ENCODE data around the gene RBM47.
A peak's percentile ranks its signal among the peaks of the same experiment; 100 is the strongest.

The RBM47 gene

GRCh38 chr4:40622913-40623312 is 6.8 kb downstream of the RBM47 start:
- Histone ChIP-seq H3K9ac (no peak overlapping the region; the same call in 1 of the 2 replicates), H3K27ac (peak overlapping the region; percentile 89; the same call in 1 of the 2 replicates), H3K36me3 (ENCODE audit: insufficient read depth) (no peaks in the 10 kb centered on the region), H3K4me1 (ENCODE audit: low read depth, poor library complexity, severe bottlenecking) (peaks cover 70% of the 10 kb centered on the region), H3K79me2 (ENCODE audit: insufficient read depth, low read depth) (peaks cover 68% of the 10 kb centered on the region), H3K27me3 (ENCODE audit: insufficient read depth, low read depth) (no peaks in the 10 kb centered on the region), H3K4me2 (peak overlapping the region; percentile 87), H3K4me3 (IDR thresholded peaks at IDR 0.05; ENCODE audit: insufficient read depth, low read depth, low read length) (no peak overlapping the region), H2AFZ (ENCODE audit: low read depth) (no peak overlapping the region), H4K20me1 (ENCODE audit: insufficient read depth) (no peaks in the 10 kb centered on the region)
- TF ChIP-seq, protein P1, sequence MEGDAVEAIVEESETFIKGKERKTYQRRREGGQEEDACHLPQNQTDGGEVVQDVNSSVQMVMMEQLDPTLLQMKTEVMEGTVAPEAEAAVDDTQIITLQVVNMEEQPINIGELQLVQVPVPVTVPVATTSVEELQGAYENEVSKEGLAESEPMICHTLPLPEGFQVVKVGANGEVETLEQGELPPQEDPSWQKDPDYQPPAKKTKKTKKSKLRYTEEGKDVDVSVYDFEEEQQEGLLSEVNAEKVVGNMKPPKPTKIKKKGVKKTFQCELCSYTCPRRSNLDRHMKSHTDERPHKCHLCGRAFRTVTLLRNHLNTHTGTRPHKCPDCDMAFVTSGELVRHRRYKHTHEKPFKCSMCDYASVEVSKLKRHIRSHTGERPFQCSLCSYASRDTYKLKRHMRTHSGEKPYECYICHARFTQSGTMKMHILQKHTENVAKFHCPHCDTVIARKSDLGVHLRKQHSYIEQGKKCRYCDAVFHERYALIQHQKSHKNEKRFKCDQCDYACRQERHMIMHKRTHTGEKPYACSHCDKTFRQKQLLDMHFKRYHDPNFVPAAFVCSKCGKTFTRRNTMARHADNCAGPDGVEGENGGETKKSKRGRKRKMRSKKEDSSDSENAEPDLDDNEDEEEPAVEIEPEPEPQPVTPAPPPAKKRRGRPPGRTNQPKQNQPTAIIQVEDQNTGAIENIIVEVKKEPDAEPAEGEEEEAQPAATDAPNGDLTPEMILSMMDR (conservative IDR thresholded peaks at IDR 0.05; ENCODE audit: low read depth, low read length) = no peak

GRCh38 chr4:40621592-40622512 is 7.8 kb downstream of the RBM47 start:
- Histone ChIP-seq H2AFZ (ENCODE audit: low read depth) (no peak overlapping the region), H3K36me3 (ENCODE audit: insufficient read depth) (no peaks in the 10 kb centered on the region), H3K27ac (peak overlapping the region; percentile 89), H3K4me3 (IDR thresholded peaks at IDR 0.05; ENCODE audit: insufficient read depth, low read depth, low read length) (peak overlapping the region; percentile 28), H3K4me1 (ENCODE audit: low read depth, poor library complexity, severe bottlenecking) (peaks cover 79% of the 10 kb centered on the region), H3K27me3 (ENCODE audit: insufficient read depth, low read depth) (no peaks in the 10 kb centered on the region), H3K4me2 (peak overlapping the region; percentile 87), H3K79me2 (ENCODE audit: insufficient read depth, low read depth) (peaks cover 60% of the 10 kb centered on the region), H3K9ac (peak overlapping the region; percentile 53; the same call in 1 of the 2 replicates), H4K20me1 (ENCODE audit: insufficient read depth) (no peaks in the 10 kb centered on the region)
- TF ChIP-seq, protein P1 (conservative IDR thresholded peaks at IDR 0.05; ENCODE audit: low read depth, low read length) = no peak

- TF ChIP-seq, protein P1 (conservative IDR thresholded peaks at IDR 0.05; ENCODE audit: low read depth, low read length) = no peak
- Histone ChIP-seq H2AFZ (ENCODE audit: low read depth) (no peak overlapping the region), H3K36me3 (ENCODE audit: insufficient read depth) (no peaks in the 10 kb centered on the region), H4K20me1 (ENCODE audit: insufficient read depth) (no peaks in the 10 kb centered on the region), H3K9ac (peak overlapping the region; percentile 53; the same call in 1 of the 2 replicates), H3K79me2 (ENCODE audit: insufficient read depth, low read depth) (peaks cover 54% of the 10 kb centered on the region), H3K4me3 (IDR thresholded peaks at IDR 0.05; ENCODE audit: insufficient read depth, low read depth, low read length) (peak overlapping the region; percentile 19), H3K27ac (peak overlapping the region; percentile 89), H3K4me2 (peak overlapping the region; percentile 87), H3K27me3 (ENCODE audit: insufficient read depth, low read depth) (no peaks in the 10 kb centered on the region), H3K4me1 (ENCODE audit: low read depth, poor library complexity, severe bottlenecking) (peaks cover 84% of the 10 kb centered on the region)
Observed at GRCh38 chr4:40621229-40621591, 8.5 kb downstream of the RBM47 start.

DNA sequence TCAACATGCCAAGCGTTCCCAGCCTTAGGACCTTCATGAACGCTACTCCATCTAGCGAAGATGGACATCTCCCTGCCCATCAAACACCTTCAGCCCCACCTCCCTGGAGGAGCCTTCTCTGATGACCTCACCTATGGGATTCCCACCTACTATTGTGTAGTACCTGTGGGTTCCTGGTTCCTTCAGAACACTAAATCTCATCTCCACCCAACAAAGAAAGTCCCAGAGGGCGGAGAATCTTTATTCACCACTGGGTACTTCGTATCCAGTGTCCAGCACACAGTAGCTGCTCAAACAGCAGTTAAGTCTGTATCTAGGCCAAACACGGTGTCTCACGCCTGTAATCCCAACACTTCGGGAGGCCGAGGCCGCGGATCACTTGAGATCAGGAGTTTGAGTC is 10.1 kb downstream of the RBM47 start:
- Histone ChIP-seq H2AFZ (ENCODE audit: low read depth) (no peak overlapping the region), H3K27ac (no peak overlapping the region), H3K27me3 (ENCODE audit: insufficient read depth, low read depth) (no peaks in the 10 kb centered on the region), H3K36me3 (ENCODE audit: insufficient read depth) (no peaks in the 10 kb centered on the region), H3K9ac (no peak overlapping the region), H3K4me2 (no peak overlapping the region), H3K4me1 (ENCODE audit: low read depth, poor library complexity, severe bottlenecking) (peaks cover 86% of the 10 kb centered on the region), H3K4me3 (IDR thresholded peaks at IDR 0.05; ENCODE audit: insufficient read depth, low read depth, low read length) (no peak overlapping the region), H4K20me1 (ENCODE audit: insufficient read depth) (no peaks in the 10 kb centered on the region), H3K79me2 (ENCODE audit: insufficient read depth, low read depth) (peaks cover 40% of the 10 kb centered on the region)
- TF ChIP-seq, protein P1 (conservative IDR thresholded peaks at IDR 0.05; ENCODE audit: low read depth, low read length) = no peak
